ENCODE data around the gene TP53I11.

The TP53I11 gene

DNA sequence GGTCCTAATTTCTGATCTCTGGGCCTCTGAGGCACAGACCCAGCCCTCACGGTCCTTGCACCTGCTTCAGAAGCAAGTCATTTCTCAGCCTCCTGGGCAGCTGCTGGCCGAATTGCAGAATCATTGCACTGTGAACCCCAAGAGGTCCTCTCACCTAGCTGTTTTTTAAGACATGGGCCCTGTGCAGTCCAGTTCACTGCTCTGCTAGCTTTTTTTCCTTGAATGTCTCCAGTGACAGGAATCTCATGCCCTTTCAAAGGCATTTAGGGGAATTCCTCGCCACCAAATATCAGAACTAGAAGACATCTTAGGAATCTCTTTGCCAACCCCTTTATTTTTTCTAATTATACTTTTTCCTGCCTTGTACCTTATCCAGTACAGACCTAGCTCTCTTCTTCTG is 35.6 kb upstream of the TP53I11 start:
- Mint-ChIP-seq H3K27me3 (no peaks in the 10 kb centered on the region), H3K36me3 (ENCODE audit: insufficient read depth) (peaks cover 3% of the 10 kb centered on the region), H3K4me3 (no peak overlapping the region), H3K9me3 (no peaks in the 10 kb centered on the region), H3K27ac (no peak overlapping the region), H3K4me1 (ENCODE audit: low read depth in 2 of 2) (peaks cover 16 to 25% of the 10 kb centered on the region in 2 donors)
- DNase-seq (no peak), ATAC-seq (replicated peaks) (no peak)

DNA sequence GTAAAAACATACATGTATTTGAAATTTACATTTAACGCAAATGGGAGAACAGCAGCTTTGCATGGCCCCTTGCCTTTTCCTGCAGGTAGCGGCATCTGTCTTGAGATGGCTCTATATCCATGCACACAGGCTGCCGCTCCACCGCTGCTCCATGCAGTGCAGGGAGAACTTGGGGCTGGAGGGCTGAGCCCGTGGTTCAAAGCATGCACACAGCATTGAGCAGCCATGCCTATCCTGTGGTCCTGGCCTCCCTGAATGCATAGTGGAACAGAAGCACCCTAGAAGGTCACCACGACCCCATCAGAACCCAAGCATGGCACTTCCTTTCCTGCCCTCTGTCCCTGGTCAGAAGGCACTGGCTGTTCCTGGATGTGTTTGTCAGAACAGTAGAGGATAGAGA is 35.0 kb upstream of the TP53I11 start:
- Mint-ChIP-seq H3K4me3 (no peak overlapping the region), H3K27ac (no peak overlapping the region), H3K36me3 (ENCODE audit: insufficient read depth) (peaks cover 3% of the 10 kb centered on the region), H3K4me1 (ENCODE audit: low read depth in 2 of 2) (peaks cover 21 to 31% of the 10 kb centered on the region in 2 donors), H3K9me3 (no peaks in the 10 kb centered on the region), H3K27me3 (no peaks in the 10 kb centered on the region)
- DNase-seq (no peak), ATAC-seq (replicated peaks) (no peak)

- H3K27ac Mint-ChIP-seq, result peak overlapping the region; percentile 56 to 95
- peak overlapping the region; percentile 29 to 58 for H3K4me3 Mint-ChIP-seq
- peak; percentile 47 for ATAC-seq (replicated peaks)
- no peaks in the 10 kb centered on the region for H3K9me3 Mint-ChIP-seq
- no peaks in the 10 kb centered on the region for H3K27me3 Mint-ChIP-seq
- peaks cover 3% of the 10 kb centered on the region for H3K36me3 Mint-ChIP-seq (ENCODE audit: insufficient read depth)
- peaks cover 34 to 38% of the 10 kb centered on the region in 2 donors for H3K4me1 Mint-ChIP-seq (ENCODE audit: low read depth in 2 of 2)
- no peak for DNase-seq
Observed at GRCh38 chr11:44983786-44984185, 33.1 kb upstream of the TP53I11 start.

- Mint-ChIP-seq H3K36me3 (ENCODE audit: insufficient read depth) (peaks cover 3% of the 10 kb centered on the region), H3K4me1 (ENCODE audit: low read depth in 2 of 2) (peaks cover 34 to 38% of the 10 kb centered on the region in 2 donors), H3K27ac (peak overlapping the region in 1 of 2 donors; percentile 95), H3K9me3 (no peaks in the 10 kb centered on the region), H3K4me3 (no peak overlapping the region), H3K27me3 (no peaks in the 10 kb centered on the region)
- DNase-seq (no peak), ATAC-seq (replicated peaks) (no peak)
Observed at GRCh38 chr11:44982496-44983062, 31.9 kb upstream of the TP53I11 start.

DNA sequence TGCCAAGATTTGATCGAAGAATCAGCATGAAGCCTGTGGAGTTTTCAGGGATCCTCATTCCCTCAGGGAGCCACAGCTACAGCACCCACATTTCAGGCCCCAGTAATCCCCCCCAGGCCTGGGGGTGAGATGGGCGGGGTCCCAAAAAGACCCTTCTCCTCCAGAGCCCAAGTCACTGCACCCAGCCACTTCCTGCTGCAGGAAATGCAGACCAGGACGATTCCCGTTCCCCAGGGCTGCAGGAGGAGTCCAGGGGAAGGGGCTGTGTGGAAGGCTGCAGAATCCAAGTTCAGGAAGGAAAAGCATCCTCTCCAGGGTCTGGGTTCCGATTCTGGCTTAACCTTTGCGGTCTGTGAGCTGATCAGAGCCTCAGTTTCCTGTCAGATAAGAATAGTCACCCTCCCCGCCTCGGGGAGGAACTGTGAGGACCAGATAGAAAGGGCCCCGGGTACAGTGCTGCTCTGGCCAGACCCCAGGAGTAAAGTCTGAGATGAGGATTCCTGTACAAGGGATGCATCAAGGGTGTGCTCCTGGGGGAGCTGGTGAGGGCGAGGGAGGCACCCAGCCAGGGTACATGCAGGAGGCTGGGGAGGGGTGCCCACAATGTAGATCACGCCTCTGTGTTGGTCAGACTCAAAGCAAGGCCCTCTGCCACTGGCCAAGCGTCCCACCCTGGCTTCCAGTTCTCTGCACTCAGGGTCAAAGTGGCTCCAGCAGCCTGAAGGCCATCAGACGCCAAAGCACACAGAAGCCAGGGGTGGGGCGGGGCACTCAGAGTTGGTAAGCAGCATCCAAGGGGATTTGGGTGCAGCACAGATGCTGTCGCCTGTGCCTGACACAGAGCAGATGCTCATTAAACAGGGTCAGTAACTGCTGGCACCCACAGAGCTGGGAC is 30.1 kb upstream of the TP53I11 start:
- H3K27ac Mint-ChIP-seq, result no peak overlapping the region
- ATAC-seq (replicated peaks) (peak; percentile 21), DNase-seq (no peak)
- H3K9me3 Mint-ChIP-seq, result no peaks in the 10 kb centered on the region
- H3K36me3 Mint-ChIP-seq (ENCODE audit: insufficient read depth), result peaks cover 3% of the 10 kb centered on the region
- H3K27me3 Mint-ChIP-seq, result no peaks in the 10 kb centered on the region
- peak overlapping the region in 1 of 2 donors; percentile 22 for H3K4me3 Mint-ChIP-seq
- peaks cover 29 to 38% of the 10 kb centered on the region in 2 donors for H3K4me1 Mint-ChIP-seq (ENCODE audit: low read depth in 2 of 2)

DNA sequence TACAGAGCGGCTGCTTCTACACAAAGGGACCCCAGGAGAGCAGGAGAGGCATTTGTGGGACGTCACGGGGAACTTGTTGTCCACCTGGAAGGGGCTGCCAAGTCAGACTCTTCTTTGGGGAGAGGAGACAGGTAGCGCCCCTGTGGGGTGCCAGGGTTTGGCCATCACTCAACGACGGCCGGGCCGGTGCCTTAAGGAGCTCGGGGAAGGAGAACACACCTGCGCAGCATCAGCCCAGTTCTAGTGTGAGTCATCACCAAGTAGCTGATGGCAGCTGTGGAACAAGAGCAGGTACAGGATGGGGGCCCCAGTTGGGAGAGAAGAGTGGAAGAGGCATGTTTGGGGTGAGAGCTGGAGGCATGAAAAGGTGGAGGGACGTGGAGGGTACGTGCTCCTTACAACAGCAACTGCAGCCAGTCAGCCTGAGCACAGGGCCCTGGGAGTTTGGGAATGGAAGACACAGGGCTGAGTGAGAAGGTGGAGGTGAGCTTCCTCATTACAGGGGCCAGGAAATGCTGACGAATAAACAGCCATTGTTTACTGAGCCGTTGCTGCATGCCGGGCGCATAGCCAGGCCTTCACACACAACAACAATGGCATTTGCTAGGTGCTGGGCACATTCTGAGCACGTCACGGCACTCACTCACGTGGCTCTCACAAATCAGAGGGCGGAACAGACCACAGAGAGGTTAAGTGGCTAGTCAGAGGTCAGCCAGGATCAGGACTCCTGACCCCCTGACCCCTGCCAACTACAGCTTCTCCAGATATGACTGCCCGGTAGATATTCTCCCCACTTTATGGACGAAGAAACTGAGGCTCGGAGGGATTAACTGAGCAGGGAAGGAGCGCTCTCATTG is 29.1 kb upstream of the TP53I11 start:
- peaks cover 38 to 42% of the 10 kb centered on the region in 2 donors for H3K4me1 Mint-ChIP-seq (ENCODE audit: low read depth in 2 of 2)
- H3K27ac Mint-ChIP-seq, result no peak overlapping the region
- peak; percentile 43 for ATAC-seq (replicated peaks)
- peaks cover 4% of the 10 kb centered on the region for H3K36me3 Mint-ChIP-seq (ENCODE audit: insufficient read depth)
- H3K27me3 Mint-ChIP-seq, result no peaks in the 10 kb centered on the region
- H3K4me3 Mint-ChIP-seq, result no peak overlapping the region
- H3K9me3 Mint-ChIP-seq, result no peaks in the 10 kb centered on the region
- no peak for DNase-seq

- ATAC-seq (replicated peaks) (peak; percentile 26), DNase-seq (no peak)
- Mint-ChIP-seq H3K9me3 (no peaks in the 10 kb centered on the region), H3K36me3 (ENCODE audit: insufficient read depth) (peaks cover 4% of the 10 kb centered on the region), H3K27ac (no peak overlapping the region), H3K4me1 (ENCODE audit: low read depth in 2 of 2) (peaks cover 45 to 46% of the 10 kb centered on the region in 2 donors), H3K4me3 (no peak overlapping the region), H3K27me3 (no peaks in the 10 kb centered on the region)
Observed at GRCh38 chr11:44978961-44979331, 28.3 kb upstream of the TP53I11 start.

- Mint-ChIP-seq H3K27ac (no peak overlapping the region), H3K4me3 (no peak overlapping the region), H3K27me3 (no peaks in the 10 kb centered on the region), H3K36me3 (ENCODE audit: insufficient read depth) (peaks cover 4% of the 10 kb centered on the region), H3K4me1 (ENCODE audit: low read depth in 2 of 2) (peaks cover 40 to 41% of the 10 kb centered on the region in 2 donors), H3K9me3 (no peaks in the 10 kb centered on the region)
- ATAC-seq (replicated peaks) (no peak), DNase-seq (no peak)
Observed at GRCh38 chr11:44978274-44978960, 27.7 kb upstream of the TP53I11 start.

DNA sequence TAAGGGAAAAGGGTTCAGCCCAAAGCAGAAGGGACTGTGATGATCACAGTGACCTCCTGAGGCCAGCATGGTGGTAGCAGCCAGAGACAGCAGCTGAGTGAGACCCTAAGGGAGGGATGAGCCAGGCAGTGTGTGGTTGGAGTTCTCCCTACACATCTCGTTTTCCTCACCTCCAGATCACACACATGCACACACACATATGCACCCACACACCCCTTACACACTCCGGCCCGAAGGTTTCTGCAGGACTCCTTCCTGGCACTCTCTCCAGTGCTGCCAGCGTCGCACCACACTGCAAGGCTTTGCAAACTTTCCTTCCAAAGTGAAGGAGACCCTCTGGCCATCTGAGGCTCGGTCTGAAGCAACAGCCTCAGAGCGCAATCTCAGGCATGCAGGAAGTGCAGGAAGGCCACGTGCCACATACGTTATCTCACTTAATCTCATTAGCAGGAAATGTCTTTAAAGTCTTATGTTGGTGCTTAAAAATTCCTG is 26.9 kb upstream of the TP53I11 start:
- Mint-ChIP-seq H3K27ac (no peak overlapping the region), H3K27me3 (no peaks in the 10 kb centered on the region), H3K36me3 (ENCODE audit: insufficient read depth) (peaks cover 5% of the 10 kb centered on the region), H3K4me3 (no peak overlapping the region), H3K9me3 (no peaks in the 10 kb centered on the region), H3K4me1 (ENCODE audit: low read depth in 2 of 2) (peaks cover 37 to 38% of the 10 kb centered on the region in 2 donors)
- ATAC-seq (replicated peaks) (peak; percentile 32), DNase-seq (no peak)

DNA sequence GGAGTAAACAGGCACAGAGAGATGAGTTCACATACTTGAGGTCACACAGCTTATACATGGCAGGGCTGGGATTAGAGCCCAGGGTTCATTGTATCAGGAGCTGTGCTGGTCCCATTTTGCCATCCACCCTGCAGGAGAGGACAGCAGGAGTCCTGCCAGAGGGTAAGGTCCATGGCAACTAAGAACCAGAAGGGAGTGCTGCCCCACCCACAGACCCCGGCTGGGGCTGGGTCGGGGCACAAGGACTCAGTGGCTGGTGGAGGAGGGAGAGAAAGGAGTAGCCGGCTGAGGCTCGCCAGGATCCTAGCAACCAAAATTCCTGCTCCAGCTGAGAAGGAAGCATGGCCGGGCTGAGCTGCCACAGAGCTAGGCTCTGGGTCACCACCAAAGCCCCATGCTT is 25.9 kb upstream of the TP53I11 start:
- Mint-ChIP-seq H3K9me3 (no peaks in the 10 kb centered on the region), H3K36me3 (ENCODE audit: insufficient read depth) (peaks cover 6% of the 10 kb centered on the region), H3K4me3 (no peak overlapping the region), H3K27me3 (no peaks in the 10 kb centered on the region), H3K27ac (peak overlapping the region; percentile 13 to 42), H3K4me1 (ENCODE audit: low read depth in 2 of 2) (peaks cover 28 to 35% of the 10 kb centered on the region in 2 donors)
- DNase-seq, result no peak
- ATAC-seq (replicated peaks), result no peak

DNA sequence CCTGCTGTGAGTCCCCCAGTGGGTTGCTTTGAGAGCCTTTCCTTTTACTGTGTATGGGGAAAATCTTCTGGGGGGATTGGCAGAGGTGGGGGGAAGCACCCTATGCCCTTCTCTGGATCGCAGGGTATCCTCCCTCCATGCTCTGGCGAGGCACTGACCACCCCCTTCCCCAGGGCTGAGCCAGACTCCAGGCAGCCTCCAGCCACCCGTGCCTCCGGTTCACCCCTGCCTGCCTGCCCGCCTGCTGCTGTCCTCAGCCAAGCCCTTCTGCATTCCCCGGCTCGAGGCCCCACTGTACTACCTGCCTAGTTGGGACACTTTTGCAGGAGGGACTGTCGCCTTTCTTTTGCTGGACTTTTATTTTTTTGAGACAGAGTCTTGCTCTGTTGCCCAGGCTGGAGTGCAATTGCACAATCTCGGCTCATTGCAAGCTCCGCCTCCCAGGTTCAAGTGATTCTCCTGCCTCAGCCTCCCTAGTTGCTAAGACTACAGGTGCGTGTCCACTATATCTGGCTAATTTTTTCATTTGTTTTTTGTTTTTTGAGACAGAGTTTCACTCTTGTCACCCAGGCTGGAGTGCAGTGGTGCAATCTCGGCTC is 23.8 kb upstream of the TP53I11 start:
- H3K27me3 Mint-ChIP-seq, result no peaks in the 10 kb centered on the region
- ATAC-seq (replicated peaks) (no peak), DNase-seq (no peak)
- H3K4me1 Mint-ChIP-seq (ENCODE audit: low read depth in 2 of 2), result peaks cover 17 to 18% of the 10 kb centered on the region in 2 donors
- no peaks in the 10 kb centered on the region for H3K9me3 Mint-ChIP-seq
- H3K4me3 Mint-ChIP-seq, result peak overlapping the region in 1 of 2 donors; percentile 30
- H3K27ac Mint-ChIP-seq, result peak overlapping the region; percentile 26 to 91
- peaks cover 6% of the 10 kb centered on the region for H3K36me3 Mint-ChIP-seq (ENCODE audit: insufficient read depth)

- no peak for DNase-seq
- peak; percentile 76 for ATAC-seq (replicated peaks)
- Mint-ChIP-seq H3K9me3 (no peaks in the 10 kb centered on the region), H3K36me3 (ENCODE audit: insufficient read depth) (peaks cover 6% of the 10 kb centered on the region), H3K27me3 (no peaks in the 10 kb centered on the region), H3K4me1 (ENCODE audit: low read depth in 2 of 2) (peaks cover 12 to 17% of the 10 kb centered on the region in 2 donors), H3K4me3 (no peak overlapping the region), H3K27ac (no peak overlapping the region)
Observed at GRCh38 chr11:44973632-44974401, 23.1 kb upstream of the TP53I11 start.
